H9 (cell line): ENCODE data around the gene MGLL. TPM values are rescaled to one million over a fixed set of nuclear protein-coding genes. Genes with fewer than 3 reads are reported as not detected.

Source experiments
- DNase-seq: peaks from one replicate; pipeline ENCODE4 v3.0.0-alpha.2; 2017
- H2AFZ ChIP-seq: one replicate; pipeline ENCODE4 v1.6.1; 2013; ENCODE audit warnings: mild to moderate bottlenecking, low read length, control low read depth, moderate library complexity
- H2AK5ac ChIP-seq: 2 replicates; pipeline ENCODE4 v1.6.1; 2013; ENCODE audit warnings: low read length, control low read depth, mixed read lengths; ENCODE audit not compliant: insufficient read length
- H2BK120ac ChIP-seq: one replicate; pipeline ENCODE4 v1.6.1; 2013; ENCODE audit warnings: low read depth, mild to moderate bottlenecking, low read length, control low read depth, inconsistent platforms; ENCODE audit not compliant: poor library complexity, severe bottlenecking
- H2BK12ac ChIP-seq: 2 replicates; pipeline ENCODE4 v1.6.1; 2013; ENCODE audit warnings: low read length, control low read depth, mixed read lengths, low read depth; ENCODE audit not compliant: insufficient read length
- H2BK15ac ChIP-seq: 2 replicates; pipeline ENCODE4 v1.6.1; 2013; ENCODE audit warnings: low read depth, low read length, control low read depth
- H2BK20ac ChIP-seq: one replicate; pipeline ENCODE4 v1.6.1; 2013; ENCODE audit warnings: low read depth, mild to moderate bottlenecking, low read length, control low read depth, inconsistent platforms; ENCODE audit not compliant: poor library complexity, severe bottlenecking
- H2BK5ac ChIP-seq: 2 replicates; pipeline ENCODE4 v1.6.1; 2013; ENCODE audit warnings: low read length, control low read depth, mixed read lengths; ENCODE audit not compliant: insufficient read length
- H3K14ac ChIP-seq: 2 replicates; pipeline ENCODE4 v1.6.1; 2013; ENCODE audit warnings: low read length, control low read depth; ENCODE audit not compliant: insufficient read depth
- H3K18ac ChIP-seq: 2 replicates; pipeline ENCODE4 v1.6.1; 2013; ENCODE audit warnings: low read depth, mild to moderate bottlenecking, mixed read lengths, low read length, control low read depth; ENCODE audit not compliant: insufficient read length
- H3K23ac ChIP-seq: 2 replicates; pipeline ENCODE4 v1.6.1; 2013; ENCODE audit warnings: low read length, control low read depth, mixed read lengths, low read depth; ENCODE audit not compliant: insufficient read length
- H3K23me2 ChIP-seq: 2 replicates; pipeline ENCODE4 v1.6.1; 2013; ENCODE audit warnings: low read depth, mild to moderate bottlenecking, mixed read lengths, low read length, control low read depth; ENCODE audit not compliant: insufficient read length, poor library complexity, severe bottlenecking
- H3K27ac ChIP-seq: 2 replicates; pipeline ENCODE4 v1.5.1; 2013; ENCODE audit warnings: low read length, control low read depth, mixed read lengths, low read depth; ENCODE audit not compliant: insufficient read length
- H3K27me3 ChIP-seq: 2 replicates; pipeline ENCODE4 v1.6.1; 2013; ENCODE audit warnings: low read length, control low read depth, inconsistent platforms; ENCODE audit not compliant: insufficient read depth
- H3K4ac ChIP-seq: 2 replicates; pipeline ENCODE4 v1.6.1; 2013; ENCODE audit warnings: low read depth, mild to moderate bottlenecking, control low read depth, inconsistent platforms, low read length, moderate library complexity
- H3K4me1 ChIP-seq: 2 replicates; pipeline ENCODE4 v1.6.1; 2013; ENCODE audit warnings: low read length, control low read depth, inconsistent platforms; ENCODE audit not compliant: insufficient read depth
- H3K4me2 ChIP-seq: 2 replicates; pipeline ENCODE4 v1.6.1; 2013; ENCODE audit warnings: low read length, control low read depth, mixed read lengths; ENCODE audit not compliant: insufficient read length, insufficient read depth
- H3K56ac ChIP-seq: 2 replicates; pipeline ENCODE4 v1.6.1; 2013; ENCODE audit warnings: low read depth, mild to moderate bottlenecking, mixed read lengths, low read length, control low read depth; ENCODE audit not compliant: insufficient read length
- H3K79me1 ChIP-seq: 2 replicates; pipeline ENCODE4 v1.6.1; 2013; ENCODE audit warnings: low read depth, mild to moderate bottlenecking, moderate library complexity, low read length, control low read depth, inconsistent platforms; ENCODE audit not compliant: insufficient read depth, poor library complexity, severe bottlenecking
- H3K79me2 ChIP-seq: 2 replicates; pipeline ENCODE4 v1.6.1; 2013; ENCODE audit warnings: low read length, control low read depth, inconsistent platforms; ENCODE audit not compliant: insufficient read depth
- H3K9ac ChIP-seq: 2 replicates; pipeline ENCODE4 v1.6.1; 2013; ENCODE audit warnings: low read length, control low read depth, mixed read lengths; ENCODE audit not compliant: insufficient read length; ENCODE audit errors: extremely low read depth
- H3K9me3 ChIP-seq: one replicate; pipeline ENCODE4 v1.6.1; 2013; ENCODE audit warnings: low read depth, low read length, inconsistent platforms; ENCODE audit not compliant: control insufficient read depth
- H3T11ph ChIP-seq: one replicate; pipeline ENCODE4 v1.6.1; 2013; ENCODE audit warnings: mild to moderate bottlenecking, low read length, control low read depth, inconsistent platforms
- H4K20me1 ChIP-seq: one replicate; pipeline ENCODE4 v1.6.1; 2013; ENCODE audit not compliant: control insufficient read depth, insufficient read length, insufficient read depth
- H4K5ac ChIP-seq: 2 replicates; pipeline ENCODE4 v1.6.1; 2013; ENCODE audit warnings: low read depth, mild to moderate bottlenecking, mixed read lengths, low read length, control low read depth; ENCODE audit not compliant: insufficient read length
- H4K8ac ChIP-seq: replicated peaks from 2 replicates; pipeline ENCODE4 v1.6.1; 2013; ENCODE audit warnings: low read length, control low read depth, mixed read lengths, low read depth; ENCODE audit not compliant: insufficient read length
- H4K91ac ChIP-seq: 2 replicates; pipeline ENCODE4 v1.6.1; 2013; ENCODE audit warnings: low read depth, mild to moderate bottlenecking, moderate library complexity, mixed read lengths, low read length, control low read depth; ENCODE audit not compliant: insufficient read length
- H3K27ac Mint-ChIP-seq, 3 experiments: 2 replicates in 2 of 3; 3 replicates in 1 of 3; pipeline ENCODE4 v1.8.0; 2020 to 2021; ENCODE audit warnings: mixed read lengths in 3 of 3, mild to moderate bottlenecking in 1 of 3, moderate library complexity in 1 of 3
- H3K27me3 Mint-ChIP-seq: 2 replicates; pipeline ENCODE4 v1.8.0; 2021; ENCODE audit warnings: low read depth, mild to moderate bottlenecking, moderate library complexity, mixed read lengths
- H3K36me3 Mint-ChIP-seq, 3 experiments: 2 replicates in 2 of 3; 3 replicates in 1 of 3; pipeline ENCODE4 v1.8.0; 2020 to 2021; ENCODE audit warnings: low read depth in 3 of 3, mixed read lengths in 3 of 3; ENCODE audit not compliant: insufficient read depth in 1 of 3
- H3K4me1 Mint-ChIP-seq, 2 experiments: 2 replicates each; pipeline ENCODE4 v1.8.0; 2020; ENCODE audit warnings: mixed read lengths in 2 of 2
- H3K4me3 Mint-ChIP-seq, 2 experiments: 2 replicates in 1 of 2; 3 replicates in 1 of 2; pipeline ENCODE4 v1.8.0; 2020 to 2021; ENCODE audit warnings: mild to moderate bottlenecking in 2 of 2, mixed read lengths in 2 of 2, moderate library complexity in 1 of 2
- H3K9me3 Mint-ChIP-seq, 2 experiments: 2 replicates in 1 of 2; 3 replicates in 1 of 2; pipeline ENCODE4 v1.8.0; 2020; ENCODE audit warnings: mild to moderate bottlenecking in 2 of 2, mixed read lengths in 2 of 2, moderate library complexity in 1 of 2
- WGBS: extraction: QIAGEN DNeasy Blood & Tissue Kit; methylation state at CpG from one replicate; pipeline ENCODE4 v1.1.7; 2013; ENCODE audit warnings: missing lambda C conversion rate, low lambda C conversion rate, mixed read lengths; ENCODE audit not compliant: insufficient read length; ENCODE audit errors: extremely low coverage; 5-methylcytosine and 5-hydroxymethylcytosine counted together
- total RNA-seq: library from RNA; stranded (reverse); gene quantifications from 2 replicates; pipeline ENCODE4 v1.2.1, GENCODE V29; 2021
- TF ChIP-seq, protein P1 (sequence below): fragments of 200-600 bp; sonication (generic); conservative IDR thresholded peaks from 3 replicates; pipeline ENCODE4 v1.8.0; 2021; ENCODE audit warnings: antibody characterized with exemption, mild to moderate bottlenecking

MGLL gene
- total RNA-seq, 1 experiment from 2014 or later = 0.11 TPM

DNA sequence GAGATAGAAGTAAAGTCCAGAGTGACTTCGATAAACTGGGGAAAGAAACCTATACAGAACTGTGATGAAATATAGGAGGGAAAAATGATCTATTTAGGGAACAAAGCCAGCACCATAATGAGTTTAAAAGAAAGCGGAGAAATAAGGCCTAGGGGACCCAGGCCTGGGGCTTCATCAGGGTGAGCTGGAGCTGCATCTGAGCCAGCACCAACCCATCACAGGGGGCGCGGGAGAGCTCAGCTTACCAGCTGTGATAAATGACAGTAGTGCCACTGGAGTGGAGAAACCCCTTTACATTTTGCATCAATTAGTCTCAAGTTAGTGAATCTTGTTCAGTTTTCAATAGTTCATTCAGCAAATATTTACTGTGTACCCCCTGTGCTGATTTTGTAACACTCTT lies 172.1 kb downstream of the MGLL start:
- Mint-ChIP-seq H3K9me3 (no peaks in the 10 kb centered on the region), H3K27ac (no peak overlapping the region), H3K27me3 (no peaks in the 10 kb centered on the region), H3K4me3 (no peak overlapping the region), H3K36me3 (peaks cover 0 to 2% (median 0%) of the 10 kb centered on the region in 3 experiments; a peak in 2 of 7 replicates), H3K4me1 (no peaks in the 10 kb centered on the region)
- no peak overlapping the region for H3K27ac ChIP-seq
- H4K5ac ChIP-seq = no peak overlapping the region
- no peaks in the 10 kb centered on the region for H3K79me1 ChIP-seq
- H2BK120ac ChIP-seq = no peak overlapping the region
- H3T11ph ChIP-seq = no peak overlapping the region
- no peak overlapping the region for H3K18ac ChIP-seq
- H3K9ac ChIP-seq = no peak overlapping the region
- H3K27me3 ChIP-seq = no peaks in the 10 kb centered on the region
- H3K56ac ChIP-seq = no peak overlapping the region
- no peak overlapping the region for H2BK12ac ChIP-seq
- H3K4ac ChIP-seq = no peak overlapping the region
- H2BK20ac ChIP-seq = no peak overlapping the region
- DNase-seq = no peak
- no peaks in the 10 kb centered on the region for H3K23me2 ChIP-seq
- no peak overlapping the region for H3K23ac ChIP-seq
- no peak overlapping the region for H3K14ac ChIP-seq
- no peaks in the 10 kb centered on the region for H3K4me1 ChIP-seq
- no peak overlapping the region for H3K4me2 ChIP-seq
- no peak overlapping the region for H2BK5ac ChIP-seq
- TF ChIP-seq, protein P1, sequence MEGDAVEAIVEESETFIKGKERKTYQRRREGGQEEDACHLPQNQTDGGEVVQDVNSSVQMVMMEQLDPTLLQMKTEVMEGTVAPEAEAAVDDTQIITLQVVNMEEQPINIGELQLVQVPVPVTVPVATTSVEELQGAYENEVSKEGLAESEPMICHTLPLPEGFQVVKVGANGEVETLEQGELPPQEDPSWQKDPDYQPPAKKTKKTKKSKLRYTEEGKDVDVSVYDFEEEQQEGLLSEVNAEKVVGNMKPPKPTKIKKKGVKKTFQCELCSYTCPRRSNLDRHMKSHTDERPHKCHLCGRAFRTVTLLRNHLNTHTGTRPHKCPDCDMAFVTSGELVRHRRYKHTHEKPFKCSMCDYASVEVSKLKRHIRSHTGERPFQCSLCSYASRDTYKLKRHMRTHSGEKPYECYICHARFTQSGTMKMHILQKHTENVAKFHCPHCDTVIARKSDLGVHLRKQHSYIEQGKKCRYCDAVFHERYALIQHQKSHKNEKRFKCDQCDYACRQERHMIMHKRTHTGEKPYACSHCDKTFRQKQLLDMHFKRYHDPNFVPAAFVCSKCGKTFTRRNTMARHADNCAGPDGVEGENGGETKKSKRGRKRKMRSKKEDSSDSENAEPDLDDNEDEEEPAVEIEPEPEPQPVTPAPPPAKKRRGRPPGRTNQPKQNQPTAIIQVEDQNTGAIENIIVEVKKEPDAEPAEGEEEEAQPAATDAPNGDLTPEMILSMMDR = no peak; the same call in 2 of the 3 replicates
- no peak overlapping the region for H2AK5ac ChIP-seq
- no peaks in the 10 kb centered on the region for H3K9me3 ChIP-seq
- H4K20me1 ChIP-seq = no peaks in the 10 kb centered on the region
- H2BK15ac ChIP-seq = no peak overlapping the region
- no peak overlapping the region for H2AFZ ChIP-seq
- H4K91ac ChIP-seq = no peak overlapping the region
- WGBS = no CpG with 5 or more reads among the region's 4 CpGs
- H4K8ac ChIP-seq = no peak overlapping the region
- no peaks in the 10 kb centered on the region for H3K79me2 ChIP-seq
